ENCODE data around the gene SCIMP.
"Not testable (repeated sequence)": the region's sequence is repeated elsewhere in the genome, so short reads cannot be mapped to it uniquely, and the experiment has no call there.

The SCIMP gene

DNA sequence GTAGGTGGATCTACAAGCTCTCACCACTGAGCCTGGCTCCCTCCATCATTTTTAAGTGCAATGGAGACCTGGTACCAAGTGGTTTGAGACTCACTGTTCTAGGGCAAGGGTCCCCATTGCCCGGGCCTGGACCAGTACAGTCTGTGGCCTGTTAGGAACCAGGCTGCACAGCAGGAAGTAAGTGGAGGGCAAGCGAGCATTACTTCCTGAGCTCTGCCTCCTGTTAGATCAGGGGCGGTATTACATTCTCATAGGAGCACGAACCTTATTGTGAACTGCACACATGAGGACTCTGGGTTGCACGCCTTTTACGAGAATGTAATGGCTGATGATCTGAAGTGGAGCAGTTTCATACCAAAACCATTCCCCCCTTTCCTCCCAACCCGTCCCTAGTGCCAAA, 36.2 kb downstream of the SCIMP start:
- no peak for DNase-seq
- intact Hi-C loops (cut with DNase I), result no loop called here

DNA sequence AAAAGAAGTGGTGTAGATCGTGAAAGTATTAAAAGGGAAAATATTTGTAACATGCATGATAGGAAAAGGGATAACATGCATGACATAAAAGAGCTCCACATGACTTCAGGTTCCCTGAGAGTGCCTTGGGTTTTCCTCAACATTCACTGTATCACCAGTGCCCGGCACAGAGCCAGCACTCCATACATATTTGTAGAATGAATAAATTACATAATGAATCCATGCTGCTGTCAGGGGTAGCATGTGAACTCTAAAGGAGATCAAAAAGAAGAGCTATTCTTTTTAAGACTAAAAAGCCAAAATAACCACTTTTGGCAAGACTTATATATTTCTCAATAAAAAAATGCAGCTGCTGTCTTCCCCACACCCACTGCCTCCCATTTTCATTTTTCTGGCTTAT, 40.3 kb downstream of the SCIMP start:
- peak in 3 of 10 donors; percentile 15 to 79 (median 28) for DNase-seq
- intact Hi-C loops (cut with DNase I), result loop anchor here (5.0 kb wide), 2 partner anchors 43 to 82 kb away; partner anchors contain the start of gene ZNF232

DNA sequence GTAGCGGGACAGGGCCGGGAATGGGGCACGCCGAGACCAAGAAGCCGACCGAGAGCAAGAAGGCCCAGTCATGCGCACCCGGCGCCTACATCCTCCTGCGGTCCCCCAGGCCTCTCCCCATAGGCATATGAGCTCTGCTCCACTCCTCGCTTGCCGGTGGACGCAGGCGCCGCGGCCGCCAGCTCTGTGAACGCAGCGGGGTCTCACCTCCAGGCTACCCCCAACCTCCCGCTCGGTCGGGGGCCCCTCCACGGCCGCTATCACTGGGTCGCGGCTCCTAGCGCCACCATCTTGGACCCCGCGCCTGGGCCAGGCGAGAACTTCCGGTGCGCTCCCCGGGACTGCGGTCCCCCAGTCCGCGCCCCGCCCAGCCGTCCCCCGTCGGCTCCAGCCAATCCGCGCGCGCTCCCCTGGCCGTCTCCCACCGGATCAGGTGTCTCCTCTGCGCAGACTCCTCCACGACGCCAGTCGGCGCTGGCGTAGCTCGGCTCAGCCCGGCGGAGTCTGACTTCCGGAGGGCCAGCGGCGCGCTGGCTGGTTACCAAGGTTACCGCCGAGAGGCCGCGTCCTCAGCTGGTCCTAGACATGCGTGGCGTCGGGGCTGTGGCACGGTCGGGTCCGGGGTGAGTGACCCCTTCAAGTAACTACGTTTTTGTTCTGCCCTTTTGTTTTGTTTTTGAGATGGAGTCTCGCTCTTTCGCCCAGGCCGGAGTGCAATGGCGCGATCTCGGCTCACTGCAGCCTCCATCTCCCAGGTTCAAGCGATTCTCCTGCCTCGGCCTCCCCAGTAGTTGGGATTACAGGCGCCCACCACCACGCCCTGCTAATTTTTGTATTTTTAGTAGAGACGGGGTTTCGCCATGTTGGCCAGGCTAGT, 42.9 kb downstream of the SCIMP start, which contains the start of gene ZNF594:
TSS of gene ZNF594 (minus strand) at position 328 of the 877 bp plus-strand sequence. CDS start 7,612 bp downstream, outside the sequence.
- DNase-seq, result peak; percentile 93 to 99 (median 96)
- intact Hi-C loops (cut with DNase I), result loop anchor here (5.0 kb wide), 2 partner anchors 46 to 79 kb away; partner anchors contain the start of gene ZNF232

DNA sequence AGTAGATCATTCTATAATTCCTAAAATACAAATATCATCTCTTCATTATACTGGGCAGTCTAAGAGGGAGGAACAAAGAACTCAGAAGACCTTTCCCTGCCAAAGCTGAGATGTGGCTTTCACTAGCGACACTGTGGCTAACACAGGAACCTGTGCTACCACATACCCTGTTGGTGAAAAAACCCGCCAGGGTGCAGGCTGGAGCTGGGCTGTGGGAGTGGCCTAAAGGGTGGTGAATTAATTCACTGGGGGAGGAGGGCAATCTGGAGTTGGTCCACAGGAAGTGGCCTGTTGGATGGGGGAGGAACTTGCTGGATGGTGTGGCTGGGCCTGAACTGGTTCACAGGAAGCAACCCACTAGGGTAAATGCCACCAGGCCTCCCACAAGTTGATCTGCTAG, 50.4 kb downstream of the SCIMP start:
- intact Hi-C loops (cut with DNase I), result no loop called here
- no peak for DNase-seq

DNA sequence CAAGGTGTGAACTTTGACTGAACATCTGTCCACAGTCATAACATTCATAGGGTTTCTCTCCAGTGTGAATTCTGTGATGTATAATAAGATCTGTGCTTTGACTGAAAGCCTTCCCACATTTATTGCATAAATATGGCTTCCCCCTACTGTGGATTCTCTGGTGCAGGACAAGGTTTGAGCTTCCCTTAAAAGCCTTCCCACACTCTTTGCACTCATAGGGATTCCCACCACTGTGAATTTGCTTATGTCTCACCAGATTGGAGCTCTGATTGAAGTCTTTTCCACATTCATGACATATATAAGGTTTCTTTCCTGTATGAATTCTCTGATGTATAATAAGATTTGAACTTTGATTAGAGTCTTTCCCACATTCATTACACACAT, 51.3 kb downstream of the SCIMP start:
- intact Hi-C loops (cut with DNase I), result no loop called here
- DNase-seq, result no peak

DNA sequence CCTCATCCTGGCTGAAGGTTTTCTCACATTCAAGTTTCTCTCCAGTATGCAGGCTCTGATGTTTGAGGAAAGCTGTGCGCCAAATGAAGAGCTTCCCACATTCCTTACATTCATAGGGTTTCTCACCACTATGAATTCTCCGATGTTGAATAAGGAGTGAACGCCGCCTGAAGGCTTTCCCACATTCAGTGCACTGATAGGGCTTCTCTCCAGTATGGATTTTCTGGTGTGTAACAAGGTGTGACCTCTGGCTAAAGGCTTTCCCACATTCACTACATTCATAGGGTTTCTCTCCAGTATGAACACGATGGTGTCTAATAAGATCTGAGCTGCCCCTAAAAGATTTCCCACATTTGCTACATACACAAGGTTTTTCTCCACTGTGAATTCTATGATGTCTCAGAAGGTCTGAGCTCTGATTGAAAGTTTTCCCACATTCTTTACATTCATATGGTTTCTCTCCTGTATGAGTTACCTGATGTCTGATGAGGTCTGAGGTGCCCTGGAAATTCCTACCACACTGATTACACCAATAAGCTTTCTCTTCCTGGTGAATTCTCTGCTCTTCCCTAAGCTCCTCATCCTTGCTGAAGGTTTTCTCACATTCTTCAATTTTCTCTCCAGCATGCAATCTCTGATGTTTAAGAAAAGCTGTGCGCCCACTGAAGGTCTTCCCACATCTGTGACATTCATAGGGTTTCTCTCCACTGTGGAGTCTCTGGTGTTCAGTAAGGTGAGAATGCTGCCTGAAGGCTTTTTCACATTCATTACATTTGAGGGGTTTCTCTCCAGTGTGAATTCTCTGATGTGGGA, 51.9 kb downstream of the SCIMP start:
- intact Hi-C loops (cut with DNase I), result no loop called here
- DNase-seq, result no peak

DNA sequence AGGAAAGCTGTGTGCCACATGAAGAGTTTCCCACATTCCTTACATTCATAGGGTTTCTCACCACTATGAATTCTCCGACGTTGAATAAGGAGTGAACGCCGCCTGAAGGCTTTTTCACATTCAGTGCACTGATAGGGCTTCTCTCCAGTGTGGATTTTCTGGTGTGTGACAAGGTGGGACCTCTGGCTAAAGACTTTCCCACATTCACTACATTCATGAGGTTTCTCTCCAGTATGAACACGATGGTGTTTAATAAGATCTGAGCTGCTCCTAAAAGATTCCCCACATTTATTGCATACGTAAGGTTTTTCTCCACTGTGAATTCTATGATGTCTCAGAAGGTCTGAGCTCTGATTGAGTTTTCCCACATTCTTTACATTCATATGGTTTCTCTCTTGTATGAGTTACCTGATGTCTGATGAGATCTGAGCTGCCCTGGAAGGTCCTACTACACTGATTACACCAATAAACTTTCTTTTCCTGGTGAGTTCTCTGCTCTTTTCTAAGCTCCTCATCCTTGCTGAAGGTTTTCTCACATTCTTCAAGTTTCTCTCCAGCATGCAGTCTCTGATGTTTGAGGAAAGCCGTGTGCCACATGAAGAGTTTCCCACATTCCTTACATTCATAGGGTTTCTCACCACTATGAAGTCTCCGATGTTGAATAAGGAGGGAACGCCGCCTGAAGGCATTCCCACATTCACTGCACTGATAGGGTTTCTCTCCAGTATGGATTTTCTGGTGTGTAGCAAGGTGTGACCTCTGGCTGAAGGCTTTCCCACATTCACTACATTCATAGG, 53.0 kb downstream of the SCIMP start:
- intact Hi-C loops (cut with DNase I), result no loop called here
- no peak for DNase-seq

DNA sequence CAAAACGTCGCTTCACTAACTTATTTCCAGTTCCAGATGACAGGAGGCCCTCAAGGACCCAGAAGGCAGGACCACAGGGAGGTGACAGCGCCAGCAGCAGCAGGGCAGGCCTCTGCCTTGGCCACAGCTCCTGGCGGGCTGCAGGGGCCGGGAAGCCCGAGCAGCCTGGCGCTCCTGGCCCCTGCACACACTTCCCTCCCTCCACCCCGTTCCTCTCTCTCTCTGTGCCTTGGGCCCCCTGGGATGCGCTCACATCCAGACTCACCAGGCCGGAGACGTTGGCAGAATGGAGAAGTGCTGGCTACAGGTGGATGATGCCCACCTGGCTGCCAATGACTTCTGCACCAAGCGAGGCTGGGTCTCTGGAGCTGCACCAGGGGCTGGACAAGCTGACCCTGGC, 55.7 kb downstream of the SCIMP start:
- intact Hi-C loops (cut with DNase I), result no loop called here
- no peak for DNase-seq

DNA sequence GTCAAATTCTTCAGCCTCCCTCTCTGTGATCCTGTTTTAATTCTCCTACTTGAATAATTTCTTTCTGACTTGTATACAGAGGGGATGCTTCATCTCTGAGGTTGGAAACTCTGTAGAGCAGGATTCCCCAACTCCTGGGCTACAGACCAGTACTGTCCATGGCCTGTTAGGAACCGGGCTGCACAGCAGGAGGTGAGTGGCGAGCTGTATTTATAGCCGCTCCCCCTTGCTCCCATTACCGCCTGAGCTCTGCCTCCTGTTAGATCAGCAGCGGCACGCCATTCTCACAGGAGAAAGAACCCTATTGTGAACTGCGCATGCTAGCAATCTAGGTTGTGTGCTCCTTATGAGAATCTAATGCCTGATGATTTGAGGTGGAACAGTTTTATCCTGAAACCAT, 59.6 kb downstream of the SCIMP start:
- DNase-seq; intact Hi-C loops (cut with DNase I): not testable (repeated sequence)

DNA sequence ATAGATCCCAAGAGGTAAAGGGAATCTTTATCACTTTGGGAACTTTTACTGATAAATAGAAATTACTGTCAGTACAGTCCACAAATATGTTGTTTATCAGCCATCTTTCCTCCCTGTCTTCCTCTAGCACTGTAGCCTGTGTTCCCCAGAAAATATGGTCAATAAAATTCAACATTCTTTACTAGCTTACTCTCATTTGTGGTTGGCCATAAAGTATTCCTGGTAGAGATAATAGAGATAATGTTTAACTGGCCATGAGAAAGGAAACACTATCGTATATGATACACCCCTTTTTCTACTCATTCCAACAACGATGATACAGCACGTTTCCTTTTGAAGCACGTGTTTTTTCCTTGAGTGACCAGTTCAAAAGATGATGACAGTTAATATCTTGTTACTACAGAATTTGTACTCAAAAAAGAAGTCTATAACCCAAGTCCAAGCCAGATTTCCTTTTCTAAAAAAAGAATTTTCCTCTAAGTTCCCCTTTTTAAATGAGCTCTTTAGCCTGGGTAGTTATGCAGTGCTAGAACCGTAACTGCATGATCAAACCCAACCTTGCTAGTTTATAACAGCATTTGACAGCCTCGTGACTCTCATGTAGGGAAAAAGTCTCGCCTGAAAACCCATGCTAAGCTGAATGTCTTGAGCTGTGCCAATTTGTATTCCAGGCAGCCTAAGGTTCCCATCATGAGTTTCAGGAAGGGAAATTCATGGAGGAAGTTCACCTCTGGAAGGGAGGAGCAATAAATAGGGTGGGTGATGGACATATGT, 68.7 kb downstream of the SCIMP start:
- intact Hi-C loops (cut with DNase I); DNase-seq: not testable (repeated sequence)

DNA sequence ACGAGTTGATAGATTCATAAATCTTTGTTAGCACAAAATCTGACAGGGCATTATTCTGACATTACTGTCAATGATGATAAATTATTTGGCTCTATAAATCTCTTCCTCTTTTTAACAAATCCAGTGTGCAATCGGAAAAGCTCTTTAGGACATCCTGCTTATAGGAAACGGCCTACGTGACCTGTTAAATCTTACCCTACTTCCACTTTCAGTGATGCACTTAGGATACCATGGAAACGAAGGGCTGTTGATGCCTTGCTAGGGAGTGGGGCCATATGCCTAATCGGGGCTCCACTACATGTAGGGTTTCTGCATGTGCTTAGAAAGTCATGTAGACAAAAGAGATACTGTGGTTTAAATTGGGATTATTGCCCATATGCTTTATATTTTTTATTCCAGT, 70.2 kb downstream of the SCIMP start:
- no peak for DNase-seq
- intact Hi-C loops (cut with DNase I), result no loop called here

DNA sequence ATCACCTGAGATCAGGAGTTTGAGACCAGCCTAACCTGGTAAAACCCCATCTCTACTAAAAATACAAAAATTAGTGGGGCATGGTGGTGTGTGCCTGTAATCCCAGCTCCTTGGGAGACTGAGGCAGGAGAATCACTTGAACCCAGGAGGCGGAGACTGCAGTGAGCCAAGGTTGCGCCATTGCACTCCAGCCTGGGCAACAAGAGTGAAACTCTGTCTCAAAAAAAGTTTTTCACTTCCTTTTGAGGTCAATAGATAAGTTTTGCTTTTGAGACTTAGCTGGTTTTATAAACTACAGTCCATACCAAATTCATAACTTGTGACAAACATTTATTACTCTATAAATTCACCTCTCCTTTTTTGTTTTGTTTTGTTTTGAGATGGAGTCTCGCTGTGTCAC, 72.9 kb downstream of the SCIMP start:
- DNase-seq; intact Hi-C loops (cut with DNase I): not testable (repeated sequence)

DNA sequence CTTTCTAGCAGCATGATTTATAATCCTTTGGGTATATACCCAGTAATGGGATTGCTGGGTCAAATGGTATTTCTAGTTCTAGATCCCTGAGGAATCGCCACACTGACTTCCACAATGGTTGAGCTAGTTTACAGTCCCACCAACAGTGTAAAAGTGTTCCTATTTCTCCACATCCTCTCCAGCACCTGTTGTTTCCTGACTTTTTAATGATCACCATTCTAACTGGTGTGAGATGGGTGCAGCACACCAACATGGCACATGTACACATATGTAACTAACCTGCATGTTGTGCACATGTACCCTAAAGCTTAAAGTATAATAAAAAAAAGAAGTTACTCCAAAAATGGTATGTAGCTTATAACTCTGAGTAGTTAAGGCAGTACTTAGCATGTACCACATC, 74.0 kb downstream of the SCIMP start:
- DNase-seq; intact Hi-C loops (cut with DNase I): not testable (repeated sequence)
